IMR-90 (cell line): ENCODE results near the gene MORF4L1. TPM values are rescaled to one million over a fixed set of nuclear protein-coding genes. Genes with fewer than 3 reads are reported as not detected.

ENCODE experiments used
- ATAC-seq: fragments of 200-7000 bp; cut with Tn5 transposase; 2 replicates; pipeline ENCODE4 v1.9.1; 2020; ENCODE audit warnings: low read depth, mild to moderate bottlenecking, moderate library complexity
- BruUV-seq: library from RNA; stranded (reverse); fragments of 400-500 nt; replicated peaks from 2 replicates; lab custom pipeline; 2021; lab: Mats Ljungman, UMichigan
- CTCF ChIA-PET: fragments of 300-600 bp; formaldehyde crosslinking; extraction: SDS; loops from one replicate; lab custom pipeline; 2021; ENCODE audit warnings: antibody characterized with exemption; lab: Yijun Ruan, JAX
- POLR2A ChIA-PET: fragments of 300-600 bp; sonication (Branson Sonifier 250); formaldehyde crosslinking; loops from one replicate; lab custom pipeline; 2022; ENCODE audit warnings: antibody characterized with exemption; ENCODE audit not compliant: unreplicated experiment; lab: Charles Lee
- DNase-seq: peaks from one replicate; pipeline ENCODE4 v3.0.0; 2013
- H2AFZ ChIP-seq: replicated peaks from 2 replicates; pipeline ENCODE3; 2013; ENCODE audit warnings: low read length, mild to moderate bottlenecking; ENCODE audit not compliant: poor library complexity
- H2AK5ac ChIP-seq: 2 replicates; pipeline ENCODE4 v1.6.1; 2013; ENCODE audit warnings: low read depth, low read length, inconsistent platforms
- H2AK9ac ChIP-seq: replicated peaks from 2 replicates; pipeline ENCODE3; 2013; ENCODE audit warnings: mild to moderate bottlenecking, low read depth, low read length, moderate library complexity; ENCODE audit not compliant: poor library complexity
- H2BK120ac ChIP-seq: 2 replicates; pipeline ENCODE4 v1.6.1; 2013; ENCODE audit warnings: low read depth, low read length, inconsistent platforms
- H2BK15ac ChIP-seq: 3 replicates; pipeline ENCODE4 v1.6.1; 2013; ENCODE audit warnings: low read depth, low read length, inconsistent platforms
- H2BK20ac ChIP-seq: 2 replicates; pipeline ENCODE4 v1.6.1; 2013; ENCODE audit warnings: low read depth, mild to moderate bottlenecking, inconsistent platforms, low read length, moderate library complexity
- H2BK5ac ChIP-seq: 2 replicates; pipeline ENCODE4 v1.6.1; 2013; ENCODE audit warnings: mild to moderate bottlenecking, low read depth, low read length, inconsistent platforms; ENCODE audit not compliant: poor library complexity, severe bottlenecking
- H3K14ac ChIP-seq: replicated peaks from 2 replicates; pipeline ENCODE4 v1.6.1; 2013; ENCODE audit warnings: low read depth, low read length, inconsistent platforms
- H3K18ac ChIP-seq: 2 replicates; pipeline ENCODE4 v1.6.1; 2013; ENCODE audit warnings: low read depth, low read length, control low read depth
- H3K23ac ChIP-seq: 2 replicates; pipeline ENCODE4 v1.6.1; 2013; ENCODE audit warnings: low read depth, low read length, inconsistent platforms
- H3K27ac ChIP-seq: 2 replicates; pipeline ENCODE4 v1.5.1; 2013; ENCODE audit warnings: mild to moderate bottlenecking, control low read depth, low read length; ENCODE audit not compliant: insufficient read depth
- H3K27me3 ChIP-seq: 2 replicates; pipeline ENCODE4 v1.6.1; 2013; ENCODE audit warnings: low read length; ENCODE audit not compliant: control insufficient read depth, insufficient read depth
- H3K36me3 ChIP-seq: 2 replicates; pipeline ENCODE4 v1.6.1; 2013; ENCODE audit warnings: low read length, mixed read lengths; ENCODE audit not compliant: control insufficient read depth, insufficient read depth
- H3K4ac ChIP-seq: 2 replicates; pipeline ENCODE4 v1.6.1; 2013; ENCODE audit warnings: low read depth, low read length, inconsistent platforms
- H3K4me1 ChIP-seq: 2 replicates; pipeline ENCODE4 v1.6.1; 2013; ENCODE audit warnings: low read length, mixed read lengths; ENCODE audit not compliant: control insufficient read depth, insufficient read depth
- H3K4me2 ChIP-seq: 2 replicates; pipeline ENCODE4 v1.6.1; 2013; ENCODE audit warnings: low read depth, mild to moderate bottlenecking, control low read depth, low read length, moderate library complexity
- H3K4me3 ChIP-seq: 2 replicates; pipeline ENCODE4 v1.5.1; 2013; ENCODE audit warnings: low read depth, mild to moderate bottlenecking, control low read depth, low read length, moderate library complexity; ENCODE audit not compliant: insufficient read depth
- H3K56ac ChIP-seq: 2 replicates; pipeline ENCODE4 v1.6.1; 2013; ENCODE audit warnings: low read length, inconsistent platforms; ENCODE audit not compliant: insufficient read depth; ENCODE audit errors: extremely low read depth
- H3K79me1 ChIP-seq, 2 experiments: 2 replicates each; pipeline ENCODE4 v1.6.1; 2013; ENCODE audit warnings: low read length in 2 of 2, inconsistent platforms in 1 of 2, low read depth in 1 of 2
- H3K9ac ChIP-seq: 2 replicates; pipeline ENCODE4 v1.6.1; 2013; ENCODE audit warnings: low read depth, low read length, control low read depth
- H3K9me1 ChIP-seq: 2 replicates; pipeline ENCODE4 v1.6.1; 2013; ENCODE audit warnings: low read length, inconsistent platforms; ENCODE audit not compliant: insufficient read depth
- H3K9me3 ChIP-seq: 2 replicates; pipeline ENCODE4 v1.6.1; 2013; ENCODE audit warnings: low read length; ENCODE audit not compliant: control insufficient read depth, insufficient read depth
- H4K20me1 ChIP-seq: 2 replicates; pipeline ENCODE4 v1.6.1; 2013; ENCODE audit warnings: low read length, inconsistent platforms; ENCODE audit not compliant: insufficient read depth
- H4K5ac ChIP-seq: 2 replicates; pipeline ENCODE4 v1.6.1; 2013; ENCODE audit warnings: mild to moderate bottlenecking, low read depth, low read length, control low read depth
- H4K8ac ChIP-seq, 2 experiments: 2 replicates each; pipeline ENCODE4 v1.6.1; 2013; ENCODE audit warnings: low read depth in 2 of 2, low read length in 2 of 2, control low read depth in 1 of 2, inconsistent platforms in 1 of 2
- H4K91ac ChIP-seq: 2 replicates; pipeline ENCODE4 v1.6.1; 2013; ENCODE audit warnings: low read depth, low read length, inconsistent platforms; ENCODE audit not compliant: insufficient read depth
- CEBPB ChIP-seq: IDR thresholded peaks from 2 replicates; pipeline ENCODE4 v1.6.1; 2012; ENCODE audit warnings: low read depth, low read length, improper control_type of control experiment
- CHD1 ChIP-seq: IDR thresholded peaks from 2 replicates; pipeline ENCODE4 v1.6.1; 2012; ENCODE audit warnings: low read depth, low read length, improper control_type of control experiment
- FOS ChIP-seq: fragments of 150-350 bp; IDR thresholded peaks from 2 replicates; pipeline ENCODE4 v1.6.1; 2016; ENCODE audit warnings: low read depth, low read length
- MAFK ChIP-seq: IDR thresholded peaks from 2 replicates; pipeline ENCODE4 v1.6.1; 2012; ENCODE audit warnings: low read depth, low read length, improper control_type of control experiment
- MAZ ChIP-seq: IDR thresholded peaks from 2 replicates; pipeline ENCODE4 v1.6.1; 2012; ENCODE audit warnings: low read depth, mild to moderate bottlenecking, low read length, improper control_type of control experiment, moderate library complexity, borderline replicate concordance
- MXI1 ChIP-seq: IDR thresholded peaks from 2 replicates; pipeline ENCODE4 v1.6.1; 2012; ENCODE audit warnings: low read depth, mild to moderate bottlenecking, low read length, moderate library complexity, borderline replicate concordance
- POLR2A ChIP-seq: IDR thresholded peaks from 2 replicates; pipeline ENCODE4 v1.6.1; 2012; ENCODE audit warnings: mild to moderate bottlenecking, low read depth, low read length
- RCOR1 ChIP-seq: IDR thresholded peaks from 2 replicates; pipeline ENCODE4 v1.6.1; 2012; ENCODE audit warnings: mild to moderate bottlenecking, low read length, improper control_type of control experiment; ENCODE audit not compliant: insufficient replicate concordance
- RFX5 ChIP-seq: IDR thresholded peaks from 2 replicates; pipeline ENCODE4 v1.8.0; 2012; ENCODE audit warnings: low read depth, mild to moderate bottlenecking, low read length, moderate library complexity
- SMC3 ChIP-seq: fragments of 150-350 bp; IDR thresholded peaks from 2 replicates; pipeline ENCODE4 v1.6.1; 2016; ENCODE audit warnings: low read depth, mild to moderate bottlenecking, antibody characterized with exemption, low read length, moderate library complexity
- WGBS, 2 experiments: methylation state at CpG; one replicate each; pipeline versions ENCODE4 v1.1.5 to v1.1.7; 2013; ENCODE audit warnings: missing lambda C conversion rate in 2 of 2; ENCODE audit not compliant: insufficient read length in 1 of 2; ENCODE audit errors: extremely low coverage in 2 of 2; 5-methylcytosine and 5-hydroxymethylcytosine counted together
- dilution Hi-C: fragments of 300-500 bp; cut with HindIII; formaldehyde crosslinking; loops from one replicate; pipeline ENCODE4 v1.14.3; 2018; ENCODE audit warnings: low sequenced_read_pairs; ENCODE audit not compliant: unreplicated experiment
- in situ Hi-C: fragments of 300-500 bp; cut with MboI; formaldehyde crosslinking; loops from 3 replicates; pipeline ENCODE4 v1.14.3; 2019; ENCODE audit warnings: low sequenced_read_pairs, inconsistent platforms, mixed read lengths
- intact Hi-C: fragments of 100-400 bp; cut with micrococcal nuclease; formaldehyde crosslinking; loops from 2 replicates; pipeline ENCODE4 v1.10.0; 2022
- polyA plus RNA-seq, 3 experiments: library from polyadenylated mRNA; depleted of rRNA; stranded (reverse); fragments of >200 nt; gene quantifications; 2 replicates each; pipeline ENCODE4 v1.2.3, GENCODE V29; 2012; ENCODE audit warnings: low replicate concordance in 1 of 3
- total RNA-seq: library from RNA; depleted of rRNA; stranded (reverse); fragments of >200 nt; gene quantifications from 2 replicates; pipeline ENCODE4 v1.2.3, GENCODE V29; 2012
- TF ChIP-seq, protein P1 (sequence below): conservative IDR thresholded peaks from 2 replicates; pipeline ENCODE4 v1.5.1; 2012; ENCODE audit warnings: mild to moderate bottlenecking, low read depth, low read length, improper control_type of control experiment
- TF ChIP-seq, protein P2 (sequence below): fragments of 150-350 bp; IDR thresholded peaks from 2 replicates; pipeline ENCODE4 v1.6.1; 2017; ENCODE audit warnings: mild to moderate bottlenecking, antibody characterized with exemption, low read length, low read depth
- TF ChIP-seq, protein P3 (sequence below): fragments of 150-350 bp; IDR thresholded peaks from 2 replicates; pipeline ENCODE4 v1.6.1; 2016; ENCODE audit warnings: low read depth, mild to moderate bottlenecking, low read length, moderate library complexity, borderline replicate concordance

MORF4L1 gene
- total and polyA plus RNA-seq, 2 of the 4 experiments (the other 2 are of a cell fraction), result 217 to 392 TPM

DNA sequence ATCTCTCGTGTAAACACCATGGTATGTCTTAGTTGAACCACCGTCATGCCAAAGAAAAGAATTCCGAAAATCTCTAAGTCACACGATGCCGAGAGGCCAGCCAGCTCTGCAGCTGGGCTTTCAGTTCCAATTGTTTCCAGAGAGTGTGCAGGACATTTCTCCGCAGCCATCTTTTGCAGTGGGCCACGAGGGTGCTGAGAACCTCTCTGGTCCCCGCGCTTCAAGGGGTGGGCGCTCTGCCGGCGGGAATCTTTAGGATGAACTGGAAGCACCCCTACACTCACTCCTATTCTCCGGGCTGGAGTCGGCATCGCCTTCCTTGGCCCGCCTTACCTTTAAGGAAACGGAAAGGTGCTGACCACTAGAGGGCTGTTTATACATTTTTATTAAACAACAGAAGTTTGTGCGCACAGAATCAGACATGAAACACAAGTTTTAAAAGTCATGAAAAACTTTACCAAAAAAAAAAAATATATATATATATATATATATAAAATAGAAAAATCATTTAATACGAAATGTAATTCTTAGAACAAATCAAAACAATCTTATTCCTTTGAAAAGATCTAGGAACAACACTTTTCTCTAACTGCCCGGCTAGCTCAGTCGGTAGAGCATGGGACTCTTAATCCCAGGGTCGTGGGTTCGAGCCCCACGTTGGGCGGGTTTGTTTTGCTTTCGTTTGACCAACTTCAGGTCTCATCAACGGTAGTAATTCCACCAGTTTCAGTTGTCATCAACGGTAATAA is 12.5 kb upstream of the MORF4L1 start:
- ATAC-seq (peak; percentile 86), DNase-seq (peak; percentile 81)
- H2AK5ac ChIP-seq, result no peak overlapping the region
- peak overlapping the region; percentile 57 for H3K56ac ChIP-seq
- peak overlapping the region; percentile 80; the same call in 1 of the 2 replicates for H2BK120ac ChIP-seq
- peak overlapping the region; percentile 77 for H3K4ac ChIP-seq
- H3K9ac ChIP-seq, result peak overlapping the region; percentile 70
- H3K4me1 ChIP-seq, result peaks cover 2% of the 10 kb centered on the region
- no peaks in the 10 kb centered on the region for H3K36me3 ChIP-seq
- H3K23ac ChIP-seq, result peak overlapping the region; percentile 49
- peak overlapping the region; percentile 61 for H3K4me3 ChIP-seq
- H3K9me3 ChIP-seq, result no peaks in the 10 kb centered on the region
- intact Hi-C loops (loop anchor here (1.0 to 2.0 kb wide), 2 partner anchors 13 to 49 kb away; partner anchors contain the start of gene ADAMTS7), in situ Hi-C loops (no loop called here), dilution Hi-C loops (no loop called here)
- no peaks in the 10 kb centered on the region for H4K20me1 ChIP-seq
- H3K4me2 ChIP-seq, result peak overlapping the region; percentile 90
- peak overlapping the region; percentile 66; the same call in 2 of the 3 replicates for H2BK15ac ChIP-seq
- POLR2A ChIA-PET, result interaction anchor here (0.5 kb wide), 1 partner anchor 68 kb away, joined by 10 read pairs; no protein-coding TSS in a partner anchor
- no TSS peak for BruUV-seq
- H2AFZ ChIP-seq, result peak overlapping the region; percentile 96
- H4K5ac ChIP-seq, result peak overlapping the region; percentile 86
- WGBS, 2 experiments, result 3% methylated on average over 12 of the region's 28 CpGs; no CpG with 5 or more reads in 1 of the 2 experiments
- H2BK20ac ChIP-seq, result peak overlapping the region; percentile 75
- no peaks in the 10 kb centered on the region for H3K27me3 ChIP-seq
- peaks cover 2% of the 10 kb centered on the region; the same call in 1 of the 2 replicates for H3K9me1 ChIP-seq
- peak overlapping the region; percentile 93 for H4K91ac ChIP-seq
- peak overlapping the region; percentile 91 for H3K27ac ChIP-seq
- peak overlapping the region; percentile 87 for H3K14ac ChIP-seq
- H4K8ac ChIP-seq, result peak overlapping the region; percentile 42 to 46; a peak in 3 of 4 replicates
- CTCF ChIA-PET, result interaction anchor here (0.7 to 0.9 kb wide), 6 partner anchors 8 to 1988 kb away, joined by 3 to 4 read pairs (median 4); no protein-coding TSS in a partner anchor
- H3K79me1 ChIP-seq, result no peaks in the 10 kb centered on the region
- H3K18ac ChIP-seq, result peak overlapping the region; percentile 89
- H2AK9ac ChIP-seq, result peak overlapping the region; percentile 59
- H2BK5ac ChIP-seq, result peak overlapping the region; percentile 81
- TF ChIP-seq MAZ (0 out of 2 replicates have a peak, but pooled peaks have one; percentile 6), CEBPB (no peak), MXI1 (no peak; the same call in 1 of the 2 replicates), FOS (peak; percentile 97), MAFK (no peak), SMC3 (no peak), CHD1 (no peak; the same call in 1 of the 2 replicates), POLR2A (no peak; the same call in 1 of the 2 replicates), RCOR1 (no peak), RFX5 (no peak)
- TF ChIP-seq, protein P1, sequence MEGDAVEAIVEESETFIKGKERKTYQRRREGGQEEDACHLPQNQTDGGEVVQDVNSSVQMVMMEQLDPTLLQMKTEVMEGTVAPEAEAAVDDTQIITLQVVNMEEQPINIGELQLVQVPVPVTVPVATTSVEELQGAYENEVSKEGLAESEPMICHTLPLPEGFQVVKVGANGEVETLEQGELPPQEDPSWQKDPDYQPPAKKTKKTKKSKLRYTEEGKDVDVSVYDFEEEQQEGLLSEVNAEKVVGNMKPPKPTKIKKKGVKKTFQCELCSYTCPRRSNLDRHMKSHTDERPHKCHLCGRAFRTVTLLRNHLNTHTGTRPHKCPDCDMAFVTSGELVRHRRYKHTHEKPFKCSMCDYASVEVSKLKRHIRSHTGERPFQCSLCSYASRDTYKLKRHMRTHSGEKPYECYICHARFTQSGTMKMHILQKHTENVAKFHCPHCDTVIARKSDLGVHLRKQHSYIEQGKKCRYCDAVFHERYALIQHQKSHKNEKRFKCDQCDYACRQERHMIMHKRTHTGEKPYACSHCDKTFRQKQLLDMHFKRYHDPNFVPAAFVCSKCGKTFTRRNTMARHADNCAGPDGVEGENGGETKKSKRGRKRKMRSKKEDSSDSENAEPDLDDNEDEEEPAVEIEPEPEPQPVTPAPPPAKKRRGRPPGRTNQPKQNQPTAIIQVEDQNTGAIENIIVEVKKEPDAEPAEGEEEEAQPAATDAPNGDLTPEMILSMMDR, result peak; percentile 47
- TF ChIP-seq, protein P2, sequence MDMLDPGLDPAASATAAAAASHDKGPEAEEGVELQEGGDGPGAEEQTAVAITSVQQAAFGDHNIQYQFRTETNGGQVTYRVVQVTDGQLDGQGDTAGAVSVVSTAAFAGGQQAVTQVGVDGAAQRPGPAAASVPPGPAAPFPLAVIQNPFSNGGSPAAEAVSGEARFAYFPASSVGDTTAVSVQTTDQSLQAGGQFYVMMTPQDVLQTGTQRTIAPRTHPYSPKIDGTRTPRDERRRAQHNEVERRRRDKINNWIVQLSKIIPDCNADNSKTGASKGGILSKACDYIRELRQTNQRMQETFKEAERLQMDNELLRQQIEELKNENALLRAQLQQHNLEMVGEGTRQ, result no peak
- TF ChIP-seq, protein P3, sequence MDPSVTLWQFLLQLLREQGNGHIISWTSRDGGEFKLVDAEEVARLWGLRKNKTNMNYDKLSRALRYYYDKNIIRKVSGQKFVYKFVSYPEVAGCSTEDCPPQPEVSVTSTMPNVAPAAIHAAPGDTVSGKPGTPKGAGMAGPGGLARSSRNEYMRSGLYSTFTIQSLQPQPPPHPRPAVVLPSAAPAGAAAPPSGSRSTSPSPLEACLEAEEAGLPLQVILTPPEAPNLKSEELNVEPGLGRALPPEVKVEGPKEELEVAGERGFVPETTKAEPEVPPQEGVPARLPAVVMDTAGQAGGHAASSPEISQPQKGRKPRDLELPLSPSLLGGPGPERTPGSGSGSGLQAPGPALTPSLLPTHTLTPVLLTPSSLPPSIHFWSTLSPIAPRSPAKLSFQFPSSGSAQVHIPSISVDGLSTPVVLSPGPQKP, result no peak
